HG03460 (cell line): ENCODE measurements around the gene E2F1.

Source experiments
- ATAC-seq: cut with Tn5 transposase; IDR thresholded peaks from one replicate; pipeline ENCODE4 v1.9.1; 2021; ENCODE audit not compliant: unreplicated experiment

Gene E2F1

GRCh38 chr20:33673114-33673409 is 13.1 kb downstream of the E2F1 start:
- ATAC-seq: no peak

DNA sequence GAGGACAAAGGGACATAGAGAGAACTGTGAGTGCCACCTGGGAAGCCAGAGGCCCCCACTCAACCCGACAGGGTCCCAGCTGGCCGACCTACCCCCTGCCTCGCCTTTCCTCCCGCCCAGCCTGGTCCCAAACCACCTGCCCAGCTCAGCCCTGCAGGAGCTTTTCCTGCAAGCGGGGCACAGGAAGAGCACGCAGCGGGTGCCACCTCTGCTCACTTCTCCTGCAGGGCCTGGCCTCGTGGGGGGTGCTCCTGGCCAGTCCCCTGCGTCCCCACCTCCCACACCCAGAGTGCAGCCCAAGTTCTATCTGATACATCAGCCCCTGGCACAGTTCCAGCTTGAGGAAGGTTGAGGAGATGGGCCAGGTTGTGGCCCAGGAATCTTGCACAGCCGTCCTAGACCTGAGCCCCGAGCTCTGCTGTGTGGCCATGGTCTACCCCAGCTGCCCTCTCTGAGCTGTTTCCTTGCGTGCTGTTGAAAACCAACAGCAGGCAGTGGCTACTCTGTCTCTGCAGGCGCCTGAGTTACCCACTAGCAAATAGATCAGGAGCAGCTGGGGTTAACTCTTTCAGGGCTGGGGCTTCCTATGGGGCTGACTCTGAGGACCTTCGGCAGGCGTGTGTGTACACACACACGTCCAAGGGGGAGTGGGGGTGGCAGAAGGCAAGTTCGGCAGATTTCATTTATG is 13.6 kb downstream of the E2F1 start:
- ATAC-seq: no peak

DNA sequence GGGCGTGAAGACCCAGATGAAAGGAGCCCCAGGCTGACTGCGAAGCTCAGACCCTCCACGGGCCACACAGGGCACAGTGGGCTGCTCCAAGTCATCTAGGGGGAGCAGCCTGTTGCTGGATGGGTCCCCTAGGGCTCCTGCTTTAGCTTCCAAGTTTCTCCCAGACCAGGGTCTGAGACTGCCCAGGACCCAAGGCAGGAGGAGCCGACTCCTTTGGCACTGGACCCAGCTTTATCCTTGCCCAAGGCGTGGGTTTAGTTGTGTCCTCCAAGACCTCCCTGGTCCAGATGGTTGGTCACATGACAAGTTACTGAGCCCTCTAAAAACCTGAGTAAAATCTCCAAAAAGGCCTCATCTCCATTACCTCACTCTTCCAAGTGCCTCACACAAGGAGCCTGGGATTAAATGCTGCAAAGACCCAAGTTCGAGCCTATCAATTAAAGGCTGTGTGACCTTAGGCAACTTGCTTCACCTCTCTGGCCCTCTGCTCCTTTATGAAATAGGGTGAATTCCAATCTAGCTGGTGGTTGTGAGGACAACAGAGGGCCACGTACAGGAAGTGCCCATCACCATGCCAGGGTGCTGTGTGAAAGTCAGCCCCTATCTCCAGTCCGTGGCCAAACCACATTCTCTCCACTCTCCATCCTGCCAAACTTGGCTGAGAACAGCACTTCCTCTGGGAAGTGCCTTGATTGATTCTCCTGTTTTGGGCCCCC is 14.5 kb downstream of the E2F1 start:
- no peak for ATAC-seq

DNA sequence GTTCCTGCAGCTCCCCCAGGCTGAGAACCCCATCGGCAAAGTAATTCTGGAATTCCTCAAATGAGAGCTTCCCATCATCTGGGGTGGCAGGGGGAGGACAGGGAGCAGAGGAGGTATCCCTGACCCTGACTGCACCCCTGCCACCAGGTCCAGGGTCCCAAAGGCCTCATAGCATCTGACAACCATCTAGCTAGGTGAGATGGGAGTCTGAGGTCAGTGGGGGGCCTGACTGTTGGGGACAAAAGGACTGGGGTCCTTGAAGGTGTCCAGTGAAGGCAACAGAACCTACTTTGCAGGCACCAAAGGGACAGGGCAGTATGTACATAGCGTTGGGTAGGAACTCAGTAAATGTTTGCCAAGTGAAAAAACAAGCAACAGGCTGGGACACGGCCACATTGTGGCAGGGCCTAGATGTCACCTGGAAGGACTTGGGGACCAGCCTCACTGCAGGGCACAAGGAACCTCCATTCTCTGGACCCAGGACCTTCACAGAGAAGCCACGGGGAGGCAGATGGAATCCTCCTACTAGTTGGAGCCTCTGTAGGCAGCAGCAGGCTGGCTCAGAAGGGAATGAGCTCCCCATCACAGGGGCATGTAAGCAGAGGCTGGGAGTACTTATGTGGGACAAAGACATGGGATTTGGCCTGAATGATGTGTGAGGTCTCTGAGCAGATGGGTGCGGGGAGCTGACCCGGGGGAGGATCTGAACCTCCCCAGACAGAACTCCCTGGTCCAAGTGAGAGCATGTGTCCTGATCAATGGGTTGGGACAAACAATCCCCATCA is 15.3 kb downstream of the E2F1 start:
- ATAC-seq: no peak

DNA sequence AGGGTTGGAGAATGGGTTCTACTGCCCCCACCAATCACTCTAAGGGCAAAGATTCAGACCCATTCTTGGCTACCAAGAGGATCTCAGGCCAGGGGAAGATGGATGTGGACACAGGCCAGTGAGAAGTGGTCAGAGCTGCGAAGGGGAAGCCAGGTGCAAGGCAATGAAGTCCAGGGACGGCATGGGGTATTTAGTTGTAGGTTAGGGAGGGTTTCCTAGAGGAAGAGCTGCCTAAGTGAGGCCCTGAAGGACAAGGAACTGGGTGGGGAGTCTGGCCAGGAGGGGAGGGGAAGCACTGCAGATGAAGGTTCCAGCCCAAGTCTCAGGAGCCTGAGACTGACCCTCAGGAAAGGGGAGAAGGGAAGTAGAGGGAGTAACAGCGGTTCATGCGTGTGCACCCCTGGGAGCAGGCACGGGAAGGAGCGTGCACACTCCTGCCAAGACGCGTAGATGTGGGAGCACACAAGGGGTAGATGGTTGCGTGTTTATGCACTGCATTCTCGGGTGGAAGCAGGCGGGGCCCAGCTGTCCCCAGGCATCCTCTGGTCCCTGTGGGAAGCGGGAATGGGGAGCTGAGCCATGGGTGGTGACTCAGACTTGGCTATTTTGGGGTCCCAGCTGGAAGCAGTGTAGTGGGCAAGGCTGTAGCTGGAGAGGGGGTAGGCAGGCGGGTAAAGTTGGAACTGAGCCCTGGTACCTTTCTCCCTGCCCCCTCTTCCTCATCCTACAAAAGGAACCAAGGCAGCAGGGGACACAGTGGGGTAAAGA is 16.1 kb downstream of the E2F1 start:
- ATAC-seq: no peak

DNA sequence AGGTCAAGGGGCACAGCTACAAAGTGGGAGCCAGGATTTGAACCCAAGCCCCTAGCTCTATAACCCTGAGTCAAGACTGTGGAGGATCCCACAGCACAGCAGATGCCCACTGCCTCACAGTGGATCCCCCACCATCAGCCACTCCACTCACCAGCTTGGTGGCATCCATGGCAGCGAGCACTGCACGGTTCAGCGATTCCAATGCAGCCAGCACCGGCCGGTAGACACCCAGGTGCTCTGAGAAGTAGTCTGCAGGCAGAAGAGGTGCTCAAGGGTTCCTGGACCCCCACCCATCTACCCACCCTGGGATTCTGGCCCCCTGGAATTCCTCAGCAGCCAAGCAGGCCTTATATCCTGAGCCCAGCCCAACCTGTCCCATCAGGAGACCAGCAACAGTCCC is 17.0 kb downstream of the E2F1 start:
- ATAC-seq: no peak

DNA sequence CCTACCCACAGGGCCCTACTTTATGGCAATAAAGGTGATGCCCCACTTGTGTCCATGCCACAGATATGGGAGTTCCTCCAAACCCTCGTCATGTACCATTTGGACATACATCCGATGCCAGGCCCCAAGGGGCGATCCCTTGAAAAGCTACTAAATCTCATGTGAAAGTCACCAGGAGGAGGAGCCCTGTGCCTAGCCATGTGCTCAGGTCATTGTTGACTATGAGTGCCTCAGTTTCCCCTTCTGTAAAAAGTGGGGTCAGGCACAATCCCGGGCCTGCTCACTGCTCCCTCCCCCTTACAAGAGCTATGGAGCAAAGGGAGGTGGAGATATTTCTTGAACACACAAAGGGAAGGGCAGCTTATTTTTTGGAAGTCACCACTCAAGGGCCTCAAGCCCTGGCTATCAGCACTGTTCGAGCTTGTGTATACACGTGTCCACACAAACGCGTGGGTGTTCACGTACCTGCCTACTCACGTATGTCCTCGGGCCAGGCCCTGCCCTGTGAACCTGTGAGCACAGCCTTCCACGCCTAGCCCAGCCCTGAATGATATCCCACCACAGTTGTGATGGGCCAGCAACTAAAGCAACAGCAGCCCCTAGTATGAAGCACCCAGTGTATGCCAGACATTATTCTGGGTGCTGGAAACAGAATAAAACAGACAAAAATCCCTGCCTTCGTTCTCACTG is 17.6 kb downstream of the E2F1 start:
- ATAC-seq: no peak

DNA sequence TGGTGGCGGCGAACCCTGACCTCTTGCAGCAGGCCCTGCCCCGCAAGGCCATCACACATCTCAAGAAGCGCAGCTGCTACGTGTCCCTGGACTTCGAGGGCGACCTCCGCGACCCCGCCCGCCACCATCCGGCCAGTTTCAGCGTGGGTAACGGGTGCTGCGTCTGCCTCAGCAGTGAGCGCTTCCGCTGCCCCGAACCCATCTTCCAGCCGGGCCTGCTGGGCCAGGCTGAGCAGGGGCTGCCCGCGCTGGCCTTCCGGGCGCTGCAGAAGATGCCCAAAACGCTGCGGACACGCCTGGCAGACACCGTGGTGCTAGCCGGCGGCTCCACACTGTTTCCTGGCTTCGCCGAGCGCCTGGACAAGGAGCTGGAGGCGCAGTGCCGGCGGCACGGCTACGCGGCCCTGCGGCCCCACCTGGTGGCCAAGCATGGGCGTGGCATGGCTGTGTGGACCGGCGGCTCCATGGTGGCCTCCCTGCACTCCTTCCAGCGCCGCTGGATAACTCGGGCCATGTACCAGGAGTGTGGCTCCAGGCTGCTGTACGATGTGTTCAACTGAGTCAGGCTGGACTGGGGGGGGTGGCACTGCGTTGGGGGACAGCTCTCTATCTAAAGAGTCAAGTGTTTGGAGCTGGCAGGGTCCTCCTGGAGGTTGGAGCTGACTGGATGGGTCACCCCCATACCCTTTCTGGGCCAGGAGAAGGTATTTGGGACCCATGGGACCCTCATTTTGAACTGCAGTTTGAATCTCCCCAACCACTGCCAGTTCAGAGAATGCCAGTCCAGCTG is 18.3 kb downstream of the E2F1 start:
- no peak for ATAC-seq

DNA sequence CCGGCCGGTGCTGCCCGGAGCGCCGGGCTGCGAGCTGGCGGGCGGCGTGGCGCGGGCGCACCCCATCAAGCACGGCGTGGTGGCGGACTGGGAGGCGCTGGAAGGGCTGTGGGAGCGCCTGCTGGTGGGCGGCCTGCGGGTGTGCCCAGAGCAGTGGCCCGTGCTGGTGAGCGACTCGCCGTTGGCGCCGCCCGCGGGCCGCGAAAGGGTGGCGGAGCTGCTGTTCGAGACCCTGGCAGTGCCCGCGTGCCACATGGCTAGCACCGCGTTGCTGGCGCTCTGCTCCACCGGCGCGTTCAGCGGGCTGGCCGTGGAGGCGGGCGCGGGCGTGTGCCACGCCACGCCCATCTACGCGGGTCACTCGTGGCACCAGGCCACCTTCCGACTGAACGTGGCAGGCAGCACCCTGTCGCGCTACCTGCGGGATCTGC is 18.9 kb downstream of the E2F1 start:
- ATAC-seq: peak; percentile 13

- peak; percentile 64 for ATAC-seq
Measured at GRCh38 chr20:33666293-33667244, 19.6 kb downstream of the E2F1 start, which contains the start of gene ACTL10. Gene ACTL10, plus strand, starts transcription at chr20:33666943. Its CDS starts 555 bp downstream, at chr20:33667498.

DNA sequence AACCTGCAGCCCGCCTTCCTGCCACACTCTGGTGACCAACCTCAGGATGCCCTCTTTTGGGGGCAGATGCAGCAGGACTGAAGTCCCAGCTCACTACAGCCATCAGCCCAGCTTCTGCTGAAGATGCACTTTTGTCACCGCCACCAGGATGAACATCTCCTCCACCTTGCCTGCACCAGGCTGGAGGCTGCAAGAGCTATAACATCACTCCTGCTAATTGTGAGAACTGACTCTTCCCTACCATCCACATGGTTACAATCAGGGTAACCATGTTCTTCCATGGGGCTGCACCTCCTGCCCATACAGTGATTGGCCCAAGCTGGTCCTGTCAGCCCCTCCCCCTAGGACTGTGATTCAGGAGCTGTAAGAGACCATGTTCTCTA is 21.4 kb downstream of the E2F1 start:
- ATAC-seq: no peak

GRCh38 chr20:33664085-33664761 is 22.0 kb downstream of the E2F1 start:
- ATAC-seq: no peak

DNA sequence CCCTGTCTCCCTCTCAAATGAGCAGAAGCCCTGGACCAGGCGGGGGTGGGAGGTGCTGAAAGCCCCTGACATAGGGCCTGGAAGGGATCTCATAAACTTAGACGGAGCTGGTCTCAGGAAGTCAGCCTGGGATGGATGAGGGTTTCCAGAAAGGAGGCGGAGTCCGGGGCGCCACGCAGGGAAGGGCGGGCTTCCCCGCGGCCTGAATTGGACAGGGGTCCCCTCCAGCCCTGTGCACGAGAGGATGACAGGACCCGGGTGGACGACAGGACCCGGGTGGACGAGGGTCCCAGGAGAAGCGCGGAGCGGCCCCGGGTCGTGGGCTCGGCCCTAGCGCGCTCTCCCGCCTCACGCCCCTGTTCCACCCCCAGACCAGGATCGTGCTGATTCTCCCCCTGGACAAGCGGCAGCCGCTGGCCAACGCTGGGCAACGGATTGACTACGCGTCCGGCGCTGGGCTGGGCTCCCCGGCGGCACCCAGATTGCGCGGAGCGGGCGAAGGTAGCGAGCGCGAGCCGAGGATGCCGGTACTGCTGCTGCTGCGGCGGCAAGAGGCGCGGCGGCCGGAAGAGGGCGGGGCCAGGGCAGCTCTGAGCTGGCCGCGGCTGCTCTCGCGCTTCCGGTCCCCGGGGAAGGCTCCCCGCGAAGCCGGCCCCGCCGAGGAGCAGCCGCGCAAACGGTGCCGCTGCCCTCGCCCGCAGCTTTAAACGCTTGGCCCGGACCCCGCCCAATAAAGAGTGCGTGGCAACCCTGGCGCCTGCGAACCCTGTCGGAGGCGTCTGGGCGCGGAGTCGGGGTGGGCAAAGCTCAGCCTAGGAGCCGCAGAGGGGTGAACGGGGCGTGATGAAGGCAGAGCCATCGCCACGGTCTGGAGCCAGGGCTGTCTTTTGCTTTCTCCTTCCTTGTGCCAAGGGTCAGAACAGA is 22.8 kb downstream of the E2F1 start:
- peak; percentile 42 for ATAC-seq

DNA sequence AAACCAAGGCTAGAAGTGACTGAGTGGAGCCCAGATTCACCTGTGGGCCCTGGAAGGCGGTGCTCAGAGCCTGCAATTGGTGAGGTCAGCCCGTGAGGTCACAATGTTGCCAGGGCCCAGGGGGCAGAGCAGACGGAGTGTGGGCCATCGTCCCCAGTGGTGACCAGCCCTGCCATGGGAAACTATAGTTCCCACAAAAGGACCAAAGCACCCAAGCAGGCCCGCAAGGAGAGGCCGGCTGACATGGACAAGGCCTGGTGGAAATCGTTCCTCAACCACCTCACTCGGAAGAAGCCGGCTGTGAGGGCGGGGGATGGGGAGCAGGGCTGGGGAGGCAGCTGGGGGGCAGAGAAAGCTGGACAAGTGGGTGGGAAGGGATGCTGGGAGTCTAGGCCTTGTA is 24.0 kb downstream of the E2F1 start, which contains the start of gene C20orf144:
TSS of gene C20orf144 (plus strand) at position 156 of the 400 bp plus-strand sequence. CDS start at position 175, 19 bp downstream.
- ATAC-seq: no peak

- ATAC-seq: no peak
Measured at GRCh38 chr20:33660685-33661058, 25.5 kb downstream of the E2F1 start.

- ATAC-seq: no peak
Measured at GRCh38 chr20:33660035-33660684, 26.0 kb downstream of the E2F1 start.
